Measurements from ENCODE around the gene C1QTNF6.

The C1QTNF6 gene

GRCh38 chr22:37219533-37219932 lies 31.5 kb upstream of the C1QTNF6 start:
- TF ChIP-seq CTCF (IDR thresholded peaks at IDR 0.05; ENCODE audit: low read depth, low read length, missing control alignments) = no peak
- in situ Hi-C loops (cut with HindIII; ENCODE audit: low pct_ligation_motif_present, low sequenced_read_pairs) = no loop called here
- H3K27me3 ChIP-seq (replicated peaks) = no peaks in the 10 kb centered on the region
- H3K27ac ChIP-seq = no peak overlapping the region
- H3K36me3 ChIP-seq (replicated peaks) = peaks cover 4% of the 10 kb centered on the region
- H3K4me3 ChIP-seq (ENCODE audit: low read depth, low read length) = no peak overlapping the region
- DNase-seq = no peak

- Histone ChIP-seq H3K36me3 (replicated peaks) (no peaks in the 10 kb centered on the region), H3K4me3 (ENCODE audit: low read depth, low read length) (no peak overlapping the region), H3K27me3 (replicated peaks) (no peaks in the 10 kb centered on the region), H3K27ac (no peak overlapping the region)
- no peak for TF ChIP-seq CTCF (IDR thresholded peaks at IDR 0.05; ENCODE audit: low read depth, low read length, missing control alignments)
- in situ Hi-C loops (cut with HindIII; ENCODE audit: low pct_ligation_motif_present, low sequenced_read_pairs) = no loop called here
- no peak for DNase-seq
These were observed 30.8 kb upstream of the C1QTNF6 start for GRCh38 chr22:37218771-37219411.

- TF ChIP-seq CTCF (IDR thresholded peaks at IDR 0.05; ENCODE audit: low read depth, low read length, missing control alignments) = no peak
- Histone ChIP-seq H3K36me3 (replicated peaks) (no peaks in the 10 kb centered on the region), H3K27me3 (replicated peaks) (no peaks in the 10 kb centered on the region), H3K27ac (no peak overlapping the region), H3K4me3 (ENCODE audit: low read depth, low read length) (no peak overlapping the region)
- in situ Hi-C loops (cut with HindIII; ENCODE audit: low pct_ligation_motif_present, low sequenced_read_pairs) = no loop called here
- no peak for DNase-seq
These were observed 30.3 kb upstream of the C1QTNF6 start for GRCh38 chr22:37218399-37218770.

GRCh38 chr22:37215890-37216289 lies 27.8 kb upstream of the C1QTNF6 start:
- in situ Hi-C loops (cut with HindIII; ENCODE audit: low pct_ligation_motif_present, low sequenced_read_pairs) = no loop called here
- no peak overlapping the region for H3K27ac ChIP-seq
- H3K27me3 ChIP-seq (replicated peaks) = no peaks in the 10 kb centered on the region
- no peak for DNase-seq
- H3K4me3 ChIP-seq (ENCODE audit: low read depth, low read length) = no peak overlapping the region
- TF ChIP-seq CTCF (IDR thresholded peaks at IDR 0.05; ENCODE audit: low read depth, low read length, missing control alignments) = no peak
- H3K36me3 ChIP-seq (replicated peaks) = no peaks in the 10 kb centered on the region

- no peak for TF ChIP-seq CTCF (IDR thresholded peaks at IDR 0.05; ENCODE audit: low read depth, low read length, missing control alignments)
- Histone ChIP-seq H3K36me3 (replicated peaks) (no peaks in the 10 kb centered on the region), H3K4me3 (ENCODE audit: low read depth, low read length) (no peak overlapping the region), H3K27ac (no peak overlapping the region), H3K27me3 (replicated peaks) (no peaks in the 10 kb centered on the region)
- no peak for DNase-seq
- in situ Hi-C loops (cut with HindIII; ENCODE audit: low pct_ligation_motif_present, low sequenced_read_pairs) = no loop called here
These were observed 26.6 kb upstream of the C1QTNF6 start for GRCh38 chr22:37214731-37215030.

Data from brain microvascular endothelial cell (primary cell).